Sigmoid colon (tissue), 3 donors: Measurements from ENCODE around the gene LMNTD2.

ENCODE experiments used
- POLR2A ChIP-seq, 2 donors: fragments of 450-650 bp; IDR thresholded peaks; one replicate each; pipeline ENCODE4 v1.6.1; 2016; ENCODE audit warnings: antibody characterized with exemption in 2 of 2, mild to moderate bottlenecking in 2 of 2, moderate library complexity in 2 of 2
- TF ChIP-seq, protein P1 (sequence below), 4 experiments: fragments of 450-650 bp in 3 of 4; fragments of 200-600 bp in 1 of 4; IDR thresholded peaks; one replicate each; pipeline ENCODE4 v1.5.1; 2016 to 2019; ENCODE audit warnings: antibody characterized with exemption in 4 of 4, mild to moderate bottlenecking in 3 of 4, moderate library complexity in 2 of 4

DNA sequence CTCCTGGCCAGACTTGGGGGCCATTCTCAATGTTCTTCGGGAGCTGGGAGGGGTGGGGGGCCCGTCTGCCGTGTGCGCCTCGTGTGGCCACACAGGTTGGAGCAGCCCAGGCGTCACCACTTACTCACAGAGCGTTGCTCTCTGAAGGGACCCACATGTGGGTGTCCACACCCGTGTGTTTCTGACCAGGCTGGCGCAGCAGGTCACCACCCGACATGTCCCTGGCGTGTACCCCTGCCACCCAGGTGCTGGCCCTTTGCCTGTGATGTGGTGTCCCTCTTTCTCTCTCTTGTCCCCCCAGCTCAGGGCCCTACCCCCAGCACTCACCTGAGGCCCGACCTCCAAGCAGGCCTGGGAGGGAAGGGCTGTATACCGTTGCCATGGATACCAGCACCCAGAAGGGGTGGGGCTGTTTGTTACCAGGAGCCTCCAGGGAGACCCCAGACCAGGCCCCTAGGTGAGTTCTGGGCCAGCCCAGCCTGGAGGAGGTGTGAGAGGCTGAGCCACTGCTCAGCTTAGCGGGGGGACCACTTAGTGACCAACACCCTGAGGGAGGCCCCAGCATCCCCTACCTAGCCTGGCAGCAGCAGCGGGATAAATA lies 1.4 kb downstream of the LMNTD2 start:
- TF ChIP-seq POLR2A (IDR thresholded peaks at IDR 0.05), result no peak
- TF ChIP-seq, protein P1, sequence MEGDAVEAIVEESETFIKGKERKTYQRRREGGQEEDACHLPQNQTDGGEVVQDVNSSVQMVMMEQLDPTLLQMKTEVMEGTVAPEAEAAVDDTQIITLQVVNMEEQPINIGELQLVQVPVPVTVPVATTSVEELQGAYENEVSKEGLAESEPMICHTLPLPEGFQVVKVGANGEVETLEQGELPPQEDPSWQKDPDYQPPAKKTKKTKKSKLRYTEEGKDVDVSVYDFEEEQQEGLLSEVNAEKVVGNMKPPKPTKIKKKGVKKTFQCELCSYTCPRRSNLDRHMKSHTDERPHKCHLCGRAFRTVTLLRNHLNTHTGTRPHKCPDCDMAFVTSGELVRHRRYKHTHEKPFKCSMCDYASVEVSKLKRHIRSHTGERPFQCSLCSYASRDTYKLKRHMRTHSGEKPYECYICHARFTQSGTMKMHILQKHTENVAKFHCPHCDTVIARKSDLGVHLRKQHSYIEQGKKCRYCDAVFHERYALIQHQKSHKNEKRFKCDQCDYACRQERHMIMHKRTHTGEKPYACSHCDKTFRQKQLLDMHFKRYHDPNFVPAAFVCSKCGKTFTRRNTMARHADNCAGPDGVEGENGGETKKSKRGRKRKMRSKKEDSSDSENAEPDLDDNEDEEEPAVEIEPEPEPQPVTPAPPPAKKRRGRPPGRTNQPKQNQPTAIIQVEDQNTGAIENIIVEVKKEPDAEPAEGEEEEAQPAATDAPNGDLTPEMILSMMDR (IDR thresholded peaks at IDR 0.05), result no peak
